OCI-LY1 (cell line): ENCODE measurements around the gene PREP.

Experiments used
- H2AFZ ChIP-seq: fragments of 200-600 bp; sonication (generic), shearing (Covaris generic); 2 replicates; pipeline ENCODE4 v1.6.0; 2014; ENCODE audit warnings: antibody characterized with exemption, mild to moderate bottlenecking, low read length
- H3F3A ChIP-seq: fragments of 200-600 bp; sonication (generic), shearing (Covaris generic); 2 replicates; pipeline ENCODE4 v1.6.0; 2014; ENCODE audit warnings: mild to moderate bottlenecking, antibody characterized with exemption, low read length, moderate library complexity; ENCODE audit not compliant: insufficient read depth
- H3K27ac ChIP-seq: fragments of 200-600 bp; sonication (generic); 2 replicates; pipeline ENCODE4 v1.5.1; 2014; ENCODE audit warnings: low read length, mixed run types, mild to moderate bottlenecking, low read depth; ENCODE audit not compliant: poor library complexity, severe bottlenecking
- H3K27me3 ChIP-seq: fragments of 200-600 bp; sonication (generic); 2 replicates; pipeline ENCODE4 v1.6.0; 2014; ENCODE audit warnings: antibody characterized with exemption, mild to moderate bottlenecking, low read length, moderate library complexity; ENCODE audit not compliant: insufficient read depth
- H3K36me3 ChIP-seq: fragments of 200-600 bp; sonication (generic); 2 replicates; pipeline ENCODE4 v1.6.1; 2014; ENCODE audit warnings: mild to moderate bottlenecking, antibody characterized with exemption, low read length, moderate library complexity, mixed read lengths; ENCODE audit not compliant: insufficient read depth
- H3K4me1 ChIP-seq: fragments of 200-600 bp; sonication (generic); 2 replicates; pipeline ENCODE4 v1.5.1; 2014; ENCODE audit warnings: mild to moderate bottlenecking, low read length, moderate library complexity; ENCODE audit not compliant: insufficient read depth, severe bottlenecking
- H3K4me2 ChIP-seq: fragments of 200-600 bp; sonication (generic), shearing (Covaris generic); 2 replicates; pipeline ENCODE4 v1.6.1; 2014; ENCODE audit warnings: low read length
- H3K4me3 ChIP-seq: fragments of 200-600 bp; sonication (generic); 2 replicates; pipeline ENCODE4 v1.5.1; 2014; ENCODE audit warnings: low read length, low read depth, mild to moderate bottlenecking, mixed read lengths; ENCODE audit not compliant: poor library complexity, severe bottlenecking
- H3K79me2 ChIP-seq: fragments of 200-600 bp; shearing (Covaris generic); 2 replicates; pipeline ENCODE4 v1.6.1; 2016; ENCODE audit warnings: mixed run types, low read length, mixed read lengths; ENCODE audit not compliant: insufficient read depth
- H3K9ac ChIP-seq: fragments of 200-600 bp; sonication (generic), shearing (Covaris generic); 2 replicates; pipeline ENCODE4 v1.6.1; 2014; ENCODE audit warnings: mild to moderate bottlenecking, low read length, mixed read lengths
- H3K9me2 ChIP-seq: fragments of 200-600 bp; sonication (generic), shearing (Covaris generic); 2 replicates; pipeline ENCODE4 v1.6.1; 2014; ENCODE audit warnings: low read depth, mild to moderate bottlenecking, low read length, mixed read lengths
- H3K9me3 ChIP-seq: fragments of 200-600 bp; shearing (Covaris generic); 2 replicates; pipeline ENCODE4 v1.6.1; 2014; ENCODE audit warnings: low read length, mixed read lengths
- H4K20me1 ChIP-seq: fragments of 200-600 bp; sonication (generic), shearing (Covaris generic); 2 replicates; pipeline ENCODE4 v1.6.0; 2016; ENCODE audit warnings: mild to moderate bottlenecking, low read length; ENCODE audit not compliant: insufficient read depth
- EZH2 ChIP-seq: fragments of 200-600 bp; sonication (generic), shearing (Covaris generic); IDR thresholded peaks from 2 replicates; pipeline ENCODE4 v1.8.0; 2017; ENCODE audit warnings: borderline replicate concordance, mixed run types, mild to moderate bottlenecking, antibody characterized with exemption, low read length, moderate library complexity, mixed read lengths
- TF ChIP-seq, protein P1 (sequence below): fragments of 200-600 bp; sonication (generic), shearing (Covaris generic); IDR thresholded peaks from 2 replicates; pipeline ENCODE4 v1.5.1; 2017; ENCODE audit warnings: mild to moderate bottlenecking, antibody characterized with exemption, low read length, moderate library complexity, mixed read lengths

PREP gene

GRCh38 chr6:105332576-105332975 lies 70.3 kb downstream of the PREP start:
- Histone ChIP-seq H4K20me1 (no peaks in the 10 kb centered on the region), H3K79me2 (no peaks in the 10 kb centered on the region), H3K4me2 (no peak overlapping the region), H3F3A (no peaks in the 10 kb centered on the region), H2AFZ (no peak overlapping the region), H3K4me3 (no peak overlapping the region), H3K9ac (no peak overlapping the region), H3K4me1 (no peaks in the 10 kb centered on the region), H3K9me2 (no peaks in the 10 kb centered on the region), H3K9me3 (no peaks in the 10 kb centered on the region), H3K27me3 (no peaks in the 10 kb centered on the region), H3K27ac (no peak overlapping the region), H3K36me3 (peaks cover 25% of the 10 kb centered on the region)
- TF ChIP-seq, protein P1, sequence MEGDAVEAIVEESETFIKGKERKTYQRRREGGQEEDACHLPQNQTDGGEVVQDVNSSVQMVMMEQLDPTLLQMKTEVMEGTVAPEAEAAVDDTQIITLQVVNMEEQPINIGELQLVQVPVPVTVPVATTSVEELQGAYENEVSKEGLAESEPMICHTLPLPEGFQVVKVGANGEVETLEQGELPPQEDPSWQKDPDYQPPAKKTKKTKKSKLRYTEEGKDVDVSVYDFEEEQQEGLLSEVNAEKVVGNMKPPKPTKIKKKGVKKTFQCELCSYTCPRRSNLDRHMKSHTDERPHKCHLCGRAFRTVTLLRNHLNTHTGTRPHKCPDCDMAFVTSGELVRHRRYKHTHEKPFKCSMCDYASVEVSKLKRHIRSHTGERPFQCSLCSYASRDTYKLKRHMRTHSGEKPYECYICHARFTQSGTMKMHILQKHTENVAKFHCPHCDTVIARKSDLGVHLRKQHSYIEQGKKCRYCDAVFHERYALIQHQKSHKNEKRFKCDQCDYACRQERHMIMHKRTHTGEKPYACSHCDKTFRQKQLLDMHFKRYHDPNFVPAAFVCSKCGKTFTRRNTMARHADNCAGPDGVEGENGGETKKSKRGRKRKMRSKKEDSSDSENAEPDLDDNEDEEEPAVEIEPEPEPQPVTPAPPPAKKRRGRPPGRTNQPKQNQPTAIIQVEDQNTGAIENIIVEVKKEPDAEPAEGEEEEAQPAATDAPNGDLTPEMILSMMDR: no peak
- TF ChIP-seq EZH2: no peak

- Histone ChIP-seq H3K27me3 (no peaks in the 10 kb centered on the region), H3K9ac (no peak overlapping the region), H3K4me2 (no peak overlapping the region), H3K9me3 (no peaks in the 10 kb centered on the region), H3K36me3 (peaks cover 25% of the 10 kb centered on the region), H3F3A (no peaks in the 10 kb centered on the region), H3K79me2 (no peaks in the 10 kb centered on the region), H3K9me2 (no peaks in the 10 kb centered on the region), H2AFZ (no peak overlapping the region), H3K4me1 (no peaks in the 10 kb centered on the region), H3K4me3 (no peak overlapping the region), H3K27ac (no peak overlapping the region), H4K20me1 (no peaks in the 10 kb centered on the region)
- TF ChIP-seq, protein P1: no peak
- no peak for TF ChIP-seq EZH2
These were observed 71.0 kb downstream of the PREP start for GRCh38 chr6:105331927-105332326.

DNA sequence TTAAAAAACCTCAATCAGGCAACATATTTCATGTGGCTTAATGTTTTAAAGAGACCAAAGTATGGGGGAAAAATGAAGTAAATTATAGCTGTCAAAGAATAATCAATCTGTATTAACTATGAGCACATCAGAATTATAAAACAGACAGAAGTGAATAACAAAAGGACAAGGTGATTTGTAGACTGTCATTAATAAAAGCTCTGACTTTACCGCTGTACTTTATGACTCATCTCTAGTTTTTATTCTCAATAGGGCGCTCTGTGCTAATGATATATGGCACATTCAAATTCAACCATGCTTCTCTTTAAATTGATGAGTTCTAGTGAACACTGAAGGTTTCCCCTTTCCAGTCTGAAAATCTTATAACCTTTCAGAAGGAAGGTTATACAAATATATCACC lies 72.0 kb downstream of the PREP start:
- H3K36me3 ChIP-seq: peaks cover 25% of the 10 kb centered on the region
- no peaks in the 10 kb centered on the region for H3F3A ChIP-seq
- no peaks in the 10 kb centered on the region for H3K79me2 ChIP-seq
- TF ChIP-seq EZH2: no peak
- TF ChIP-seq, protein P1: no peak
- H2AFZ ChIP-seq: no peak overlapping the region
- H3K9me3 ChIP-seq: no peaks in the 10 kb centered on the region
- no peak overlapping the region for H3K4me3 ChIP-seq
- H3K27ac ChIP-seq: no peak overlapping the region
- no peaks in the 10 kb centered on the region for H4K20me1 ChIP-seq
- H3K9me2 ChIP-seq: no peaks in the 10 kb centered on the region
- no peaks in the 10 kb centered on the region for H3K4me1 ChIP-seq
- H3K27me3 ChIP-seq: no peaks in the 10 kb centered on the region
- H3K9ac ChIP-seq: no peak overlapping the region
- no peak overlapping the region for H3K4me2 ChIP-seq
